ENCODE data around the gene ACAN. TPM values are rescaled to one million over a fixed set of nuclear protein-coding genes. Genes with fewer than 3 reads are reported as not detected.
A peak's percentile ranks its signal among the peaks of the same experiment; 100 is the strongest.

Gene ACAN
- total RNA-seq (under 1 TPM; 0.14 to 0.23 (median 0.17) TPM), polyA plus RNA-seq (0.86 TPM)
- long read RNA-seq, donor 1, result 0 reads
- long read RNA-seq, donor 2, result 0 reads
- long read RNA-seq, donor 3, partial matches to known transcripts, result 1 of 1 reads
- long read RNA-seq, donor 3, other reads (novel, unspliced or antisense), result 0 of 1 reads
- long read RNA-seq, donor 4, result 0 reads

DNA sequence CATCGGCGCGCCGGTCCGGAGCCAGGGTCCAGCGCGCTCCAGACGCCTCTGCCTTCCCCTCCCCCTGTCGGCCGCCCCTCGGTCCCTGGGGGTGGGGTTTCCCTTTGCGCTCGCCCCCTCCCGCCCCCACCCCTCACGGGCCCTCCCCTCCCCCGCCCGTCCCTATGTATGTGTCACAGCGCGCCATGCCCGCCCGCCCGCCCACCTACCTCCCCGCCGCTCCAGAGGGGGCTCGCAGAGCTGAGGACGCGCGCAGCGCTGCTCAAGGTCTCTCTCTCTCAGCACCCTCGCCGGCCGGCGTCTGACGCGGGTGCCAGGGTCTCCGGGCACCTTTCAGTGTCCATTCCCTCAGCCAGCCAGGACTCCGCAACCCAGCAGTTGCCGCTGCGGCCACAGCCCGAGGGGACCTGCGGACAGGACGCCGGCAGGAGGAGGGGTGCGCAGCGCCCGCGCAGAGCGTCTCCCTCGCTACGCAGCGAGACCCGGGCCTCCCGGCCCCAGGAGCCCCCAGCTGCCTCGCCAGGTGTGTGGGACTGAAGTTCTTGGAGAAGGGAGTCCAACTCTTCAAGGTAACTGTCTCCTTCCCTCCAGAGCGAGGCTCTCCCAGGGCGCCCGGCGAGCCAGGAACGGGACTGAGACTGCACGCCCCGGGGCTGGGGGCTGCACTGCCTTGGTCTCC lies at the start of gene ACAN:
ACAN (plus strand) TSS at position 196 of the 679 bp plus-strand sequence. CDS start 32,771 bp downstream, outside the sequence.
- intact Hi-C loops (cut with DNase I), result no loop called here
- Histone ChIP-seq H3K27ac (ENCODE audit: low read length) (no peak within 1 kb of the TSS), H3K27me3 (ENCODE audit: control insufficient read depth, insufficient read depth) (no peaks in the 10 kb centered on the region), H3K9me3 (ENCODE audit: control insufficient read depth, low read length) (no peaks in the 10 kb centered on the region), H3K4me3 (ENCODE audit: low read length) (peak within 1 kb of the TSS; percentile 18), H3K4me1 (ENCODE audit: control insufficient read depth, insufficient read depth, low read length) (no peaks in the 10 kb centered on the region)
- DNase-seq (no peak), ATAC-seq (no peak)
- WGBS, result 1% methylated on average over 59 of the region's 61 CpGs

DNA sequence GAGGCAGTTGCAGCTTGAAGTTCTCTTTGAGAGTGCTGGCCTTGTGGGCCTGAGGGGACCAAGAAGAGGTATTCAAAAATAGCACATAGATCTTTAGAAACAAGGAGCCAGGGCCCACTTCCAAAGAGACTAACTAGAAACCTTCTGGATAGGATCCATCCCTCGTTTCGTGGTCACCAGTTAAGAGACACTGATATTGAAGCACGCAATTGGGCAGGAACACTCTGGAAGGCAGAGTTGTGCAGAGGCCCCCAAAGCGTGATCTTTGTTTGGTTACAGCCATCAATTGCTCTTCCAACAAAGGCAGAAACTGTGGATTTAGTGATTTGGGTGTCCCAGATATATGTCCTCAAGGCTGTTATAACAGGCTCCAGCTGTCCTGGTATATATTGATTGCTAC lies 46.7 kb upstream of the ACAN start:
- H3K27ac ChIP-seq (ENCODE audit: low read length), result no peak overlapping the region
- H3K27me3 ChIP-seq (ENCODE audit: control insufficient read depth, insufficient read depth), result no peaks in the 10 kb centered on the region
- no peak overlapping the region for H3K4me3 ChIP-seq (ENCODE audit: low read length)
- DNase-seq (no peak), ATAC-seq (no peak)
- no peaks in the 10 kb centered on the region for H3K9me3 ChIP-seq (ENCODE audit: control insufficient read depth, low read length)
- no peaks in the 10 kb centered on the region for H3K4me1 ChIP-seq (ENCODE audit: control insufficient read depth, insufficient read depth, low read length)
- WGBS, result 56% methylated on average over 4 of the region's 4 CpGs
- intact Hi-C loops (cut with DNase I), result no loop called here

DNA sequence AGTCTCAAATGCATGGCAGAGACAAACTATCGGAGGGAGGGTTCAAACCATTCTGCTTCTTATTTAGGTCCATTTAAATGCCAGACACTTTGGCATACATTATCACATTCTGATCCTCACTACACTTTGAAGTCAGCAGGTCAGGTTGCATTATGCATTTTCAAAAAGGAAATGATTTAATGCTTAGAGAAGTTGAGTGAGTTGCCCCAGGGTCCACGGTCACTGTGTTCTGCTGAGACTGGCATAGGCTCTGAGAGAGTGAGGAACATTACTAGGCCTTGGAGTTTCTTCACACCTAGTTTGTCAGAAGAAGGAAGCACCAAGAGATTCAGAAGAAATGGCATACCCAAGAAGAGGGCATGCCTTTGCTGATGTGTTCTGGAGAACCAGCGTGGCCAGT lies 46.3 kb upstream of the ACAN start:
- no peaks in the 10 kb centered on the region for H3K9me3 ChIP-seq (ENCODE audit: control insufficient read depth, low read length)
- H3K27ac ChIP-seq (ENCODE audit: low read length), result no peak overlapping the region
- ATAC-seq (no peak), DNase-seq (no peak)
- 83% methylated on average over 3 of the region's 3 CpGs for WGBS
- intact Hi-C loops (cut with DNase I), result no loop called here
- no peaks in the 10 kb centered on the region for H3K4me1 ChIP-seq (ENCODE audit: control insufficient read depth, insufficient read depth, low read length)
- H3K27me3 ChIP-seq (ENCODE audit: control insufficient read depth, insufficient read depth), result no peaks in the 10 kb centered on the region
- H3K4me3 ChIP-seq (ENCODE audit: low read length), result no peak overlapping the region

DNA sequence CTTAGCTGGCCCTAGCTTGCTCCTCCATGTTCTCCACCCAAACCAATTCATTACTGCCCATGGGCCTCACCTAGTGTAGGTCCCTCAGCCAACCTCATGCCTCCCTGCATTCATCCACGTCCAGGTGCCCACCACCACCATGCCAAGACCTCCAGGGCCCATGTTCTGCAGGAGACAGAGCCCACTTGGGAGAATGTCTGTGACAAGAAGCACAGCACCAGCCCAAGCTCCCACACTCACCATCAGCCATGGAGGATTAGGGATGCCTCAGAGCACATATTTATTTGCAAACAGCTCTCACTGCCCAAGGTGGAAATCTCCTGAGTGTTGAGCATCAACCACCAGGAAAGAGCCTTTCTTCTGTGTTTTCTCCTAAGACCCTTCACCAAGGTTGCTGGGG lies 43.4 kb upstream of the ACAN start:
- Histone ChIP-seq H3K27me3 (ENCODE audit: control insufficient read depth, insufficient read depth) (no peaks in the 10 kb centered on the region), H3K4me3 (ENCODE audit: low read length) (no peak overlapping the region), H3K4me1 (ENCODE audit: control insufficient read depth, insufficient read depth, low read length) (no peaks in the 10 kb centered on the region), H3K9me3 (ENCODE audit: control insufficient read depth, low read length) (no peaks in the 10 kb centered on the region), H3K27ac (ENCODE audit: low read length) (no peak overlapping the region)
- intact Hi-C loops (cut with DNase I), result no loop called here
- ATAC-seq, result no peak
- no peak for DNase-seq
- 62% methylated on average over 1 of the region's 1 CpG for WGBS

DNA sequence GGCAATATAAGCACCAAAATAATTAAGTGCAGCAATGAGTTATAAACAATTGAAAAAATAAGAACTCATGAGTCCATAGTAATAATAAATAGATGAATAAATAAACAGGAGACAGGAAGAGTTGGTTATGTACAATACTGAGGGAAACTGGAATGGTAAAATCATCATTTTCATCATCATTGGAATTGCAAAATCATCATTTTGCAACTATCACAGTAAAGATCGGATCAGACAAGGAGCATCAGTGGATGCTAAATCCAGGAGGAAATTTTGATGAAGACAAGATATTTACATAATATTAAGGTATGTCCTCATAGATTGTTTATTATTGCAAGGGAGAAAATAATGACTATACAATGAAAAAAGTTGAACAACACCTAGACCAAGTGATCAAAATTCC lies 38.8 kb upstream of the ACAN start:
- intact Hi-C loops (cut with DNase I), result no loop called here
- no peak overlapping the region for H3K27ac ChIP-seq (ENCODE audit: low read length)
- H3K27me3 ChIP-seq (ENCODE audit: control insufficient read depth, insufficient read depth), result peaks cover 8% of the 10 kb centered on the region
- no peak overlapping the region for H3K4me3 ChIP-seq (ENCODE audit: low read length)
- no peak for DNase-seq
- no peaks in the 10 kb centered on the region for H3K4me1 ChIP-seq (ENCODE audit: control insufficient read depth, insufficient read depth, low read length)
- H3K9me3 ChIP-seq (ENCODE audit: control insufficient read depth, low read length), result no peaks in the 10 kb centered on the region
- no peak for ATAC-seq
- 90% methylated on average over 1 of the region's 1 CpG for WGBS

DNA sequence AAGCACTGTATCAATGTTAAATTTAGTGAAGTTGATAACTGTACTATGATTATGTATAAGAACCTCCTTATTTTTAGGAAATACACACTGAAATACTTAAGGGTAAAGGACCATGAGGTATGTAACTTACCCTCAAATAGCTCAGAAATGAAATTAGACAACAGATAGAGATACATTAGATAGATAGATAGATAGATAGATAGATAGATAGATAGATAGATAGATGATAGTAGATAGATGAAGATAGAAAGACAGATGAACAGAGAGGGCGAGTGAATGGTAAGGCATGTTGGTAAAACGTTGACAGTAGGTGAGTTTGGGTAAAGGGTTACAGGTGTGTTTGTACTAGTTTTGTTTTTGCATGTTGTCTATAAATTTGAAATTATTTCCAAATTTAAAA lies 38.0 kb upstream of the ACAN start:
- no peak for DNase-seq
- H3K4me3 ChIP-seq (ENCODE audit: low read length), result no peak overlapping the region
- no peaks in the 10 kb centered on the region for H3K4me1 ChIP-seq (ENCODE audit: control insufficient read depth, insufficient read depth, low read length)
- no peak overlapping the region for H3K27ac ChIP-seq (ENCODE audit: low read length)
- ATAC-seq, result no peak
- no peaks in the 10 kb centered on the region for H3K9me3 ChIP-seq (ENCODE audit: control insufficient read depth, low read length)
- H3K27me3 ChIP-seq (ENCODE audit: control insufficient read depth, insufficient read depth), result peaks cover 8% of the 10 kb centered on the region
- intact Hi-C loops (cut with DNase I), result no loop called here
- WGBS, result 80% methylated on average over 2 of the region's 2 CpGs

DNA sequence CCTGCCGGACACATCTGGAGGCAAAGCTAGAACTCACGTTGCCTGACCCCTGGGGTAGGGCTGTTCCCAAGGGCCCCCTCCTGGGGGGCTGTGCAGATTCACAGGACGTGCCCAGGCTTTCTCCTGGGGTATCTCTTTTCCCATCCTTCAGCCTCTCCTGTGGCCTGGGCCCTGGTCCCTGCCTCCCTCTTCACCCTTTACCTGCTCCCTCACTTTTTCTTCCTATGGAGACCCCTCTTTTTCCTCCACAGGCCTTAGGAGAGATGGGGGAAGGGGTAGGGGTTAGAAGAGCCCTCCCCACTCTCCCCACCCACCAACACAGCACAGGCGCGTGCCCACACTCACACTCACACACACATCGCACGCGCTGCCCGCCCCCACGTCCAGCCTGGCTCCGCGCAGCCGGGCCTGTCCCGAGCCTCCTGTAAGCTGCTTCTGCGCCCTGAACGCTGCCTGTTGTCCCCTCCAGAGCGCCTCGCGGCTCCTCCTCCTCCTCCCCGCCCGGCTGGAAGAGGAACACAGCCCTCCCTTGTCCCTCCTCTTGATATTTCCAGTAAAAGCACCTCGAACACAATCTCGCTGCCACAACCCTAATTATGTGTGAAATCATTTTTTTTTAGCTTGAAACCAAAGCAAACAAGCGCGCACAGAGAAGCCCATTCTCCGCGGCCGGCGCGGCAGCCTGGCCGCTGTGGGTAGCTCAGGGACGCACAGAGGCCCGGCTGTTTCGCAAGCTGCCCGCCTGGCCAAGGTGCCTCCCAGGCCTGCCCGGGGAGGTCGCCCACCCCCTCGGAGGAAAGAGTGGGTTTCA lies 33.9 kb upstream of the ACAN start:
- DNase-seq, result peak in 1 of 3 donors; percentile 48
- WGBS, result 7% methylated on average over 38 of the region's 38 CpGs
- intact Hi-C loops (cut with DNase I), result no loop called here

DNA sequence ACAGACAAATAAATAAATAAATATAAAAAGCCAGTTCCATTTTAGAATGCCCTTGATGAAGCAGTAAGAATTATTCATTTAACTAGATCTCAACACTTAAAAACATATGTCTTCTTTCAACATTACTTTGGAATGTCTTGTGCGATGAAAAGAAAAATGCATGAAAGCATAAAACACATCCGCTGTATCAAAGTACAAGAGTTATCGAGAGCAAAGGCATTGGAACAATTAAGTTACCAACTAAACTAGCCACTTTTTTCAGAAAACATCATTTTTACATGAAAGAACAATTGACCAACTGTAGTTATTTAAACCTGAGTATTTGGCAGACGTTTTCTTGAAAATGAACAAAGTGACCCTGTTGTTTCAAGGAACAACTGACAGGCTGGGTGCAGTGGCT lies 27.5 kb upstream of the ACAN start:
- H3K27ac ChIP-seq (ENCODE audit: low read length), result no peak overlapping the region
- ATAC-seq (no peak), DNase-seq (no peak)
- 87% methylated on average over 4 of the region's 4 CpGs for WGBS
- intact Hi-C loops (cut with DNase I), result no loop called here
- no peaks in the 10 kb centered on the region for H3K27me3 ChIP-seq (ENCODE audit: control insufficient read depth, insufficient read depth)
- no peaks in the 10 kb centered on the region for H3K4me1 ChIP-seq (ENCODE audit: control insufficient read depth, insufficient read depth, low read length)
- H3K9me3 ChIP-seq (ENCODE audit: control insufficient read depth, low read length), result peaks cover 2% of the 10 kb centered on the region
- H3K4me3 ChIP-seq (ENCODE audit: low read length), result no peak overlapping the region

More for the DNA sequence above, 33.9 kb upstream of the ACAN start:
- Histone ChIP-seq H3K4me1 (ENCODE audit: control insufficient read depth, insufficient read depth, low read length) (no peaks in the 10 kb centered on the region), H3K4me3 (ENCODE audit: low read length) (no peak overlapping the region), H3K27ac (ENCODE audit: low read length) (no peak overlapping the region), H3K9me3 (ENCODE audit: control insufficient read depth, low read length) (no peaks in the 10 kb centered on the region), H3K27me3 (ENCODE audit: control insufficient read depth, insufficient read depth) (peaks cover 8% of the 10 kb centered on the region)
- peak; percentile 32 to 55 for ATAC-seq

DNA sequence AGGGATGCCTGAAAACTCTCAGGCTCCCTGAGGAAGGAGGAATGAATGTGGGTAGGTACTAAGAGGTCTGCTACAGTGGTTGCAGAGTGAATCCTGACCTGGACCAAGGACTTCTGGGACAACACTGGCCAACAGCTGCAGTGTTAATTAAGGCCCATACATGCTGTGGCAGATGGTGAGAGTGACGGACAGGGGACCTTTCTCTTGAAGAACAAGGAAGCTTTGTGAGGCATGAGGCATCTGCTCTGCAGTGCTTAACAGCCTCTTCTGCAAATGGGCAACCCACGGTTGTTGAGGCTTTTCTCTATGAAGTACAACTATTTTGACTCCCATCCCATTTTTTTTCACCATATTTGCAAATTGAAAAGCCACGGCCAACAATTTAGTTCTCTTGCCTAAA lies 26.6 kb upstream of the ACAN start:
- WGBS, result 68% methylated on average over 3 of the region's 3 CpGs
- ATAC-seq, result no peak
- intact Hi-C loops (cut with DNase I), result no loop called here

DNA sequence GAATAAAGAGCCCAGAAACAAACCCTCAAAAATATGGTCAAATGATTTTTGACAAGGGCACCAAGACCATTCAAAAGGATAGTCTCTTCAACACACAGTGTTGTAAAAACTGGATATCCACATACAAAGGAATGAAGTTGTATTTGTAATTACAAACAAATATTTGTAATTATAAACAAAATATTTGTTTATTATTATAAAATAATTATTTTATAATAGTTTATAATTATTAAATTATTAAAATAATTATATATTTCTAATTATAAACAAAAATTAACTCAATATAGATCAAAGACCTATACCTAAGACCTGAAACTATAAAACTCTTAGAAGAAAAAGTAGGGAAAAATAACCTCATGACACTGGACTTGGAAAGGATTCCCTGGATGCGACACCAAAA lies 23.3 kb upstream of the ACAN start:
- no peak overlapping the region for H3K4me3 ChIP-seq (ENCODE audit: low read length)
- intact Hi-C loops (cut with DNase I), result no loop called here
- 79% methylated on average over 1 of the region's 1 CpG for WGBS
- DNase-seq (no peak), ATAC-seq (no peak)
- peaks cover 2% of the 10 kb centered on the region for H3K9me3 ChIP-seq (ENCODE audit: control insufficient read depth, low read length)
- H3K27me3 ChIP-seq (ENCODE audit: control insufficient read depth, insufficient read depth), result no peaks in the 10 kb centered on the region
- H3K27ac ChIP-seq (ENCODE audit: low read length), result no peak overlapping the region
- H3K4me1 ChIP-seq (ENCODE audit: control insufficient read depth, insufficient read depth, low read length), result no peaks in the 10 kb centered on the region

More for the DNA sequence above, 26.6 kb upstream of the ACAN start:
- Histone ChIP-seq H3K27ac (ENCODE audit: low read length) (no peak overlapping the region), H3K4me1 (ENCODE audit: control insufficient read depth, insufficient read depth, low read length) (no peaks in the 10 kb centered on the region), H3K9me3 (ENCODE audit: control insufficient read depth, low read length) (peaks cover 2% of the 10 kb centered on the region), H3K27me3 (ENCODE audit: control insufficient read depth, insufficient read depth) (no peaks in the 10 kb centered on the region), H3K4me3 (ENCODE audit: low read length) (no peak overlapping the region)
- DNase-seq, result no peak

DNA sequence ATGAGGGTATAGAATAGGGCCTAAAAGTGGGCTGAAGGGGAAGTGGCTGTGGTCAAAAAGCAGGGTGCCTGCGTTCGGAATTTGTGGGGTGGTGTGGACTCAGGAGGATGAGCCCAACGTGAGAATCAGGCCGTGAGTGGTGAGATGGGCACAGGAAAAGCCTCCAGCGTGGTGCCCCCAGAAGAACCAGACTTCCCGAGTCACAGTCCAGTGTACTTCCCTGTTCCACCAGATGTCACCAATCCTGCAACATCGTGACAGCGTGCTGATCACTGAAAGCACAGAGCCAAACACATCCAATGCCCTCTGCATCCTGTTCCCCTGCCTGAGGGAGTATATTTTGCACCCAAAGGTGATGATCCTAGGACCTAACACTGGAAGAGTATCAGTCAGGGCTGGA lies 20.8 kb upstream of the ACAN start:
- WGBS, result 64% methylated on average over 8 of the region's 8 CpGs
- intact Hi-C loops (cut with DNase I), result no loop called here
- H3K9me3 ChIP-seq (ENCODE audit: control insufficient read depth, low read length), result peaks cover 2% of the 10 kb centered on the region
- no peaks in the 10 kb centered on the region for H3K27me3 ChIP-seq (ENCODE audit: control insufficient read depth, insufficient read depth)
- no peak overlapping the region for H3K27ac ChIP-seq (ENCODE audit: low read length)
- ATAC-seq, result no peak
- H3K4me1 ChIP-seq (ENCODE audit: control insufficient read depth, insufficient read depth, low read length), result no peaks in the 10 kb centered on the region
- H3K4me3 ChIP-seq (ENCODE audit: low read length), result no peak overlapping the region
- no peak for DNase-seq
